ENCODE measurements around the gene SDC4.

The SDC4 gene

DNA sequence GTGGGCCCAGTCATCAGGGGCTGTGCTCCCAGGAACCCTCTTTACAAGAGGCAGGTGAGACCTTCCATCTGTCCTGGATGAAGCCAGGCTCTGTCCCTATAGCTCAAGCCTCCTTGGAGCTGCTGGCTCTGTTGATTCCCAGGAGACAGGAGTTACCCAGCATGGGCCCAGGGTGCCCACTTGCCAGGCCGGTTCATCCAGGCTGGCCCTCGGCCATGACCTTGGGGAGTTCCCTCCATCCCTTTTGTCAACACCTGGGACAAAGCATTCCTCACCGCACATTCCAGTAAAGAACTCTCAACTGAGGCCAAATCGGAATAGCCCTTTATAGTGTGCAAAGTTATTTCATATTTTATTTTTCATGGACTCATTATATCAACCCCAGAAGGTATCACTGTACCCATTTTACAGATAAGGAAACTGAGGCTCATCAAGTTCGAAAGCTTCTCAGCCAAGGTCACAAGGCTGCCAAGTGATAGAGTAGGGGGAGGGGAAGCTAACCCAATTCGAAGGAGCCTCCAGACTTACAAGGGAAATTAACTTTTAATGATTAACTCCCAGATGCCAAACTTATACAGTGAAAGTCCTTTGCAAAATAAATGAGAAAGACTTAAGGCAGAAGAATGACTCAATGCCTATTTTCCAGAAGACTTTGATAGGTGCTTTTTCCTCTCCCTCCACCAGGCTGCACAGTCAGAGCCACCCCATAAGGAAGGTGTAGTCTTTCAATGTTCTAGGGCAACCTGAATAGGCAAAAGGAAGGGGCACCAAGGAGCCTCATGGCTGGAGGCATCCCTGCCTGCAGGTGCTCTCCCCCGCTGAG, 18.5 kb downstream of the SDC4 start:
- TF ChIP-seq GATA2 (IDR thresholded peaks at IDR 0.05; ENCODE audit: low read depth, low read length) (no peak), GATA3 (IDR thresholded peaks at IDR 0.05; ENCODE audit: low read depth, low read length) (no peak)

DNA sequence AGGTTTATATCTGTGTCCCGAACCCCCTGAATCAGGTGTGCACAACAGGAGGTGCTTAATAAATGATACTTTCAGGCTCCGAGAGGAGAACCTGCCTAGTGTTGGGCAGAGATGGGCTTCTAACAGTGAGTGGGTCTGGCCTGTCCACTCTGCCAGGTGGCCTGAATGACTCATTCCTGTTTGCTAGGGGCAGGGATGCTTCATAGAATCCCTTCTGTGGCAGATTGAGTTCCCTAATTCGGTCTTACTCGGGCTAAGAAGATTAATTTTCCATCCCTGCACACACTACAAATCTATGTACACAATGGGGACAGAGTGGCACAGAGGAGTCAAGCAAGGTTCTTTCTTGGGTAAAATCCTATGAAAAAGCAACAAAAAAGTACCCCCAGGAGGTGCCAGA, 19.8 kb downstream of the SDC4 start:
- TF ChIP-seq GATA3 (IDR thresholded peaks at IDR 0.05; ENCODE audit: low read depth, low read length) = no peak
- no peak for TF ChIP-seq GATA2 (IDR thresholded peaks at IDR 0.05; ENCODE audit: low read depth, low read length)

DNA sequence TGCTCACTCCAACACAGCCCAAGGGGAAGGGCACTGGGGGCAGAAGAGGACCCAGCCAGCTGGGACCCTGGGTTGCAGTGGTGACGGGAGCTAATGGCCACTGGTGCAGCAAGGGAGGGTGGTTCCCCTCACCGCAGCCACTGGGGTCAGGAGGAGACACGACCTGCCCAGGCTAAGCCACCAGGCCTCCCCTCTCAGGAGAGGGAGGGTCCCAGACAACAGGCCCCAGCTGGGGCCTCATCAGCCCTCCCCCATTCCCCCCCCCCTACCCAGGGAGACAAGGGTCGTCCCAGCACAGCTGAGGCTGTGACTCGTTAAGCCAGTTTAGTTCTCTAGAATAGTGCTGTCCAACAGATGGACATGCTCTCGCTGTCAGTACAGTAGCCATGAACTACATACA, 22.9 kb downstream of the SDC4 start:
- TF ChIP-seq GATA3 (IDR thresholded peaks at IDR 0.05; ENCODE audit: low read depth, low read length) (no peak), GATA2 (IDR thresholded peaks at IDR 0.05; ENCODE audit: low read depth, low read length) (no peak)

GRCh38 chr20:45323731-45324130, 24.5 kb downstream of the SDC4 start:
- TF ChIP-seq GATA2 (IDR thresholded peaks at IDR 0.05; ENCODE audit: low read depth, low read length) = no peak
- no peak for TF ChIP-seq GATA3 (IDR thresholded peaks at IDR 0.05; ENCODE audit: low read depth, low read length)

DNA sequence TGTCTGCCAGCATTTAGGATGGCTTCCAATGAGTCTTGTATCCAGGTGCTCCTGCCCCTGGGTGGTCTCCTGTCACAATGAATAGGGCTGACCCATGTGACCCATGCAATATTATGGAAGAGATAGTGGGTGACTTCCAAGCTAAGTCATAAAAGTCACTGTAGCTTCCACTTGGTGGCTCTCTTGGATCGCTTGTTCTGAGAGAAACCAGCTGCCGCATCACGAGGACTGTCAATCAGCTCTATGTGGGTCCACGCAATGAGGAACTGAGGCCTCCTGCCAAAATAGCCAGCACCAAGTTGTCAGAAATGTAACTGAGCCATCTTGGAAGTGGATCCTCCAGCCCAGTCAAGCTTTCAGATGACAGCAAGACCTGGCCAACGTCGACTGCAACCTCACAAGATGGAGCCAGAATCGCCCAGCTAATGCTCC, 25.3 kb downstream of the SDC4 start:
- no peak for TF ChIP-seq GATA2 (IDR thresholded peaks at IDR 0.05; ENCODE audit: low read depth, low read length)

DNA sequence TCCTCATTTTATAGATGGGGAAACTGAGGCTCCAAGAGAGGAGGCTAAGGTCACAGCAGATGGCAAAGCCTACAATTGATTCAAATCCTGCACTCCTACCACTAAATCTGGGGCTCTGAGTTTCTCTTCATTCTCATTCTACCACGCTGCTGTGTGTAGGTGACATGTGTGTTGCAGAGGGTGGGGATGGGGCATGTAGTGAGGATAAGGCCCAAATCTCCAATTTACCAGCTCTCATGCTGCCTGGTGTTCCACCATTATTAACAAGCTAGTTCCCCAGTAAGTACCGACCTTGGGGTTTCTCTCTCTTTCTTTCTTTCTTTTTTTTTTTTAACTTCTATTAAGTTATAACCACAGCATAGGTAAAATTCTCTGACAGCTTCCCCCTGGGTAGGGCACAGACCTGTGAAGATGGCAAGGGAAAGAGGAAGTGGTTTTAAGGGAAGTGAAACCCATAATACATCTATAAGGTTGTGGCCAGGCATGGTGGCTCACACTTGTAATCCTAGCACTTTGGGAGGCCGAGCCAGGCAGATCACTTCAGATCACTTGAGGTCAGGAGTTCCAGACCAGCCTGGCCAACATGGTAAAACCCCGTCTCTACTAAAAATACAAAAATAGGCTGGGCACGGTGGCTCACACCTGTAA, 27.2 kb downstream of the SDC4 start:
- no peak for TF ChIP-seq GATA2 (IDR thresholded peaks at IDR 0.05; ENCODE audit: low read depth, low read length)
- TF ChIP-seq GATA3 (IDR thresholded peaks at IDR 0.05; ENCODE audit: low read depth, low read length) = no peak

DNA sequence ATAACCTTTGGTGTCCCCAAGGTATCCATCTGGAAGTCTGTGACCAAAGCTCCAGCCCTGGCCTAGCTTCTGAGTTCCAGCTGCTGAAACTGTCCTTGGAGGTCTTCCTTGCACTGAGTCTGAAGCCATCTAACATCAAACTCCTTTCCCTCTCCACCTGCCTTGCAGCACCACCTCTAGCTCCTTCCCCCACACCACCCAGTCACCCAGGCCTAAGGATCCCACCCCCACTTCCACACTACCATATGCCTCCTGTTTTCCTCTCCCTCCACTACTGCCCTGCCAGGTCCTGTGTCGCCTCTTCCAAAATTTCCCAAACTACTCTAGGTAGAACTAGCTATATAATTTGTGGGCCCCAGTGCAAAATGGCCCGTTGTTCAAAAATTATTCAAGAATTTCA, 29.3 kb downstream of the SDC4 start:
- TF ChIP-seq GATA3 (IDR thresholded peaks at IDR 0.05; ENCODE audit: low read depth, low read length) (no peak), GATA2 (IDR thresholded peaks at IDR 0.05; ENCODE audit: low read depth, low read length) (no peak)

GRCh38 chr20:45318386-45318939, 29.8 kb downstream of the SDC4 start:
- no peak for TF ChIP-seq GATA3 (IDR thresholded peaks at IDR 0.05; ENCODE audit: low read depth, low read length)
- TF ChIP-seq GATA2 (IDR thresholded peaks at IDR 0.05; ENCODE audit: low read depth, low read length) = no peak

GRCh38 chr20:45317826-45318225, 30.4 kb downstream of the SDC4 start:
- no peak for TF ChIP-seq GATA3 (IDR thresholded peaks at IDR 0.05; ENCODE audit: low read depth, low read length)
- TF ChIP-seq GATA2 (IDR thresholded peaks at IDR 0.05; ENCODE audit: low read depth, low read length) = no peak

- TF ChIP-seq GATA2 (IDR thresholded peaks at IDR 0.05; ENCODE audit: low read depth, low read length) (no peak), GATA3 (IDR thresholded peaks at IDR 0.05; ENCODE audit: low read depth, low read length) (no peak)
Measured at GRCh38 chr20:45316150-45317080, 31.8 kb downstream of the SDC4 start.

DNA sequence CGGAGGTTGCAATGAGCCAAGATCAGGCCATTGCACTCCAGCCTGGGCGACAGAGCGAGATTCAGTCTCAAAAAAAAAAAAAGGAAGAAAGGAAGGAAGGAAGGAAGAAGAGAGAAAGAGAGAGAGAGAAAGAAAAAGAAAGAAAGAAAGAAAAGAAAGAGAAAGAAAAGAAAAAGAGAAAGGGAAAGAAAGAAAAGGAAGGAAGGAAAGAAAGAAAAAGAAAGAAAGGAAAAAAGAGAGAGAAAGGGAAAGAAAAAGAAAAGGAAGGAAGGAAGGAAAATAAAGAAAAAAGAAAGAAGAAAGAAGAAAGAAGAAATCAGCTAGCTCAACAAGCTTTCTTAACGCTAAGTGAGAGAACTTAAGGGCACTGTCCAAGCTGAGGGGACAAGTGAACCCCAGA, 32.6 kb downstream of the SDC4 start:
- TF ChIP-seq GATA2 (IDR thresholded peaks at IDR 0.05; ENCODE audit: low read depth, low read length) (no peak), GATA3 (IDR thresholded peaks at IDR 0.05; ENCODE audit: low read depth, low read length) (no peak)

DNA sequence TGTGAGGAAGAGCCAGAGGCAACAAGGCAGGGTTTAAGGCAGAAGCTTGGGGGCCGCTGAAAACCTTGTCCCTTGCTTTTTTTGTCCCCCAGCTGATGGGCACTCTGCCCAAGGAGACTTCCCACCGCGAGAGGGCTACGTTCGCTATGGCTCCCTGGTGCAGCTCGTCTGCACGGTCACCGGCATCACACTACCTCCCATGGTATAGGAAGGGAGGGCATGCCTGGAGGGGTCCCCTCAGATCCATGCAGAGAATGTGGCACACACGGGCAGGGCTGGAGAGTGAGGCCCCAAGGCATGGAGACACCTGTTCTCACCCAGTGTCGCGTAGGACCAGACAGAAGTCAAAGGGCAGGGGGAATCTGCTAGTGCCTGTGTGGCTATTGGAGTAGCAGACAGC, 34.3 kb downstream of the SDC4 start:
- TF ChIP-seq GATA3 (IDR thresholded peaks at IDR 0.05; ENCODE audit: low read depth, low read length) (no peak), GATA2 (IDR thresholded peaks at IDR 0.05; ENCODE audit: low read depth, low read length) (no peak)

GRCh38 chr20:45313065-45313695, 35.0 kb downstream of the SDC4 start:
- TF ChIP-seq GATA2 (IDR thresholded peaks at IDR 0.05; ENCODE audit: low read depth, low read length) (no peak), GATA3 (IDR thresholded peaks at IDR 0.05; ENCODE audit: low read depth, low read length) (no peak)

Data from SH-SY5Y (cell line).